A172 (cell line): ENCODE measurements around the gene SNPH. TPM values are rescaled to one million over a fixed set of nuclear protein-coding genes. Genes with fewer than 3 reads are reported as not detected.
"Not testable (repeated sequence)": the region's sequence is repeated elsewhere in the genome, so short reads cannot be mapped to it uniquely, and the experiment has no call there.

Experiments
- DNase-seq: peaks from one replicate; pipeline ENCODE4 v3.0.0-alpha.2; 2015; ENCODE audit warnings: low spot score
- total RNA-seq: library from RNA; depleted of rRNA; stranded (reverse); fragments of >200 nt; shearing (Covaris generic); gene quantifications from 2 replicates; pipeline ENCODE4 v1.2.3, GENCODE V29; 2014; rRNA removed

The SNPH gene
- total RNA-seq, 1 experiment from 2014 or later = 13.9 TPM

DNA sequence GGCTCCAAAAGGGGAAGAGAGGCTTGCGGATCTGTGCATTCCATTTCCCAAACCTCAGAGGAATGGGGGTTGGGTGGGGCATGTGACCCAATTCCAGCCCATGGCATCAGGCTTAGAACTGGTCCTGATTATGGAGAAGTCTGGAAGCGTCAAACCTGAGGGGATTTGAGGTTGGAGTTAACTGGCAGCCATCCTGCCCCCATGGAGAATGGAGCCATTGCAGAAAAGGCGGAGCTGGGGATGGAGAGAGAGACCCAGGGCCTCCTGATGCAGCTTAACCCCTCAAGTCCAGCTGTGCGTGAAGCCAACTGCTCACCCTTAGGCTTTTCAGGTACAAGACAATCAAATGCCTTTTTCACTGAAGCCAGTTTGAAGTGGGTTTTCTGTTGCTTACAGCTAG lies 72.7 kb downstream of the SNPH start:
- no peak for DNase-seq

DNA sequence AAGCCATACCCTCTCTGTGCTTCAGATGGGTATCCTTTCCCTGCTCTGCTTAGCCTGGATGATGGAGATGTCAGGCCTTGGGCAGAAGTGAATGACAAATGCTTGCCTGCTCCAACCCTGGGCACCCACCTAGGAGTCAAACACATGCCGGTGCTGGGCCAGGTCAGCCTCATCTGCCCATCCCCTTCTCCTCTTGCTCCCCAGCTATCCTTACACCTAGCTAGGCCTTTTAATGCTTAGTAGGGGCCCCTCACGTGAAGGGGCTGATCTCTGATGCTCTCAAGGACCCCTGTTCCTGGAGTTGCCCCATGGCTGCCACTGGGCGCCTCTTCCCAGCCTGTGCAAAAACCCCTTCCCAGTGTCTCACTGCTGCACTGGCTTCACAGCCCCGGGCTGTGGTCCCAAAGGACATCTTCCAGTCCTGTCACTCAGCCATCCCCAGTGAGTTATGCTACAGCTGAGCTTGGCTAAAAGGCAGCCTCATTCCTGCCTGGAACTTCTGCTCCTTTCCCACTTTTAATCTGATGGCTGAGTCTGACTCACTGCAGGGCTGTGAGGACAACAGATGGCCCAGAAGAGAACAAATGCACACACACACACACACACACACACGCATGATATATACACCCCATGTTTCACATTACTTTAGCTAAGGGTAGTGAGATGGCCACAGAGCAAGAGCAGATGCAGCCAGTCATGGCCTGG lies 75.6 kb downstream of the SNPH start:
- DNase-seq = no peak

DNA sequence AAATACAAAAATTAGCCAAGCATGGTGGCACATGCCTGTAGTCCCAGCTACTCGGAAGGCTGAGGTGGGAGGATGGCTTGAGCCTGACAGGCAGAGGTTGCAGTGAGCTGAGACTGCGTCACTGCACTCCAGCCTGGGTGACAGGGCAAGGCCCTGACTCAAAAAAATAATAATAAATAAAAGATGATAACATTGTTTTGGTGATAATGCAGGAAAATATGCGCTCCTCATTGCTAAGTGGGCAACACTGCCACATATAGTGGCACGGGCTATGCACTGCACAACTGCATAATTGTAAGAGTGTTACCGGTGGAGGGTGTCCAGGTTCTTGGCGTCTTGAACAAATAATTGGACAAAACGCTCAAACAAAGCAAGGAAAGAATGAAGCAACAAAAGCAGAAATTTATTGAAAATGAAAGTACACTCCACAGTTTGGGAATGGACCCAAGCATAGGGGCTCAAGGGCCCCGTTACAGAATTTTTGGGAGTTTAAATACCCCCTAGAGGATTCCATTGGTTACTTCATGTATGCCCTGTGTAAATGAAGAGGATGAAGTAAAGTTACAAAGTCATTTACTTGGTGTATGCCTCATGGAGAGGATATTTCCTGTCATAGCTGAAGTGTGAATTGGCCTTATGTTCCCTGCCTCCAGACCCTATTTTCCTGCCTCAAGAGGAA lies 77.5 kb downstream of the SNPH start:
- not testable (repeated sequence) for DNase-seq

- DNase-seq = no peak
Measured at GRCh38 chr20:1345030-1345755, 79.1 kb downstream of the SNPH start.

DNA sequence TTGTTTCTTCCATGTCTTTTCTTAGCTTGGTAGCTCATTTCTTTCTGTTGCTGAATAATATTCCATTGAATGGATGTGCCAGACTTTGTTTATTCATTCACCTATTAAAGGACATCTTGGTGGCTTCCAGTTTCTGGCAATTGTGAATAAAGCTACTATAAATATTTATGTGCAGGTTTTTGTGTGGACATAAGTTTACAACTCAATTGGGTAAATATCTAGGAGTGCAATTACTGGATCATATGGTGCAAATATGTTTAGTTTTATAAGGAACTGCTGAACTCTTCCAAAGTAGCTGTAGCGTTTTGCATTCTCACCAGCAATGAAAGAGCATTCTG lies 79.6 kb downstream of the SNPH start:
- DNase-seq = no peak

DNA sequence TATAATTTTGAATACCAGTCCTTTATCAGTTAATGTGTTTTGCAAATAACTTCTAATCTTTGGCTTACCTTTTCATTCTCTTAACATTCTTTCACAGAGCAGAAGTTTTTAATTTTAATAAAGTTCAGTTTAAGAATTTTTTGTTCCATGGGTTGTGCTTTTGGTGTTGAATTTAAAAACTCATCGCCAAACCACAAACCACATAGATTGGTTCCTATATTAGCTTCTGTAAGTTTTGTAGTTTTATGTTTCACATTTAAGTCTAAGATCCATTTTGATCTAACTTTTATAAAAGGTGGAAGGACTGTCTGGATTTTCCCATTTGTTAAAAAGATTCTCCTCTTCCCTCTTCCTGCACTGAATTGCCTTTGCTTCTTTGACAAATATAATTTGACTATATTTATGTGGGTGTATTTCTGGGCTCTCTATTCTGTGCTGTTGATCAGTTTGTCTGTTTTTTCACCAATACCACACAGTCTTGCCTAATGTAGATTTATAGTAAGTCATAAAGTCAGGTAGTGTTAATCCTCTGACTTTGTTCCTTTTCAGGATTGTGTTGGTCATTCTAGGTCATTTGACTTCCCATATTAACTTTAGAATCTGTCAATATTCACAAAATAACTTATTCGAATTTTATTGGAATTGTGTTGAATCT lies 80.3 kb downstream of the SNPH start:
- DNase-seq = no peak

GRCh38 chr20:1353956-1354355 lies 87.9 kb downstream of the SNPH start:
- DNase-seq = no peak

DNA sequence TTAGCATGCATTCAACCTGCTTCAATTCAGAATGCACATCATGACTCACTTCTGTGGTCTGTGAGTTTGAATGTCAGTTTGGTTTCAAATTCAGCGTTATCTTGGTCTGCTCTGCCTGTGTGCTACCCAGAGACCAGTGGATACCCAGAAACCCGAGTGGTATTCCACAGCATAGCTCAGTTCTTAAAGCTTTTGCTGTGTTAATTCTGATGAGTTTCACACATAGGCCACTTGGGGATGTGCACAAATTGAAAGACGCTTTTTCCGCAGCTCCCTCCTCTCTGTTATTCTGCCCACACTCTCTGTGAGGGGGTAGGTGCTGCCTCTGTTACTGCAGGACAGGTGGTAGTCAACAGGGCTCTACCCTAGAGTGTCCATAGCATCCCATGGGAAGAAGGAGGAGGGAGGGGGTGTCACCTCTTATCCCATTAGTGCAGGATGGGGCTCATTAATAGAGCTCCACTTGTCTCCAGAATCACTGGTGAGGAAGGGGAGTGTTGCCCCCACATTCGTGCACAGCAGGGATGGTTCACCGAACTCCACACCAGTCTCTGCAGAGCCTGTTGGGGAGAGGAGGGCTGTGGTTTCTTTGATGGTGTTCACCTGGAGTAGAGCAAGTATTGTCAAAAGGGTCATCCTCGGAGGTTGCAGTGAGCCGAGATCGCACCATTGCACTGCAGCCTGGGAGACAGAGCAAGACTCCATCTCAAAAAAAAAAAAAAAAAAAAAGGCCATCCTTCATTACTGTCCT lies 92.0 kb downstream of the SNPH start:
- DNase-seq = peak; percentile 69

Other genes with a start within 250 kb of the SNPH start
- 63.9 and 90.5 TPM in 2 replicates for gene PSMF1, start 147.7 kb upstream of the SNPH start, total RNA-seq
- 0.67 and 0.72 TPM in 2 replicates for gene TMEM74B, start 81.3 kb upstream of the SNPH start, total RNA-seq
- not detected in 2 replicates for gene C20orf202, start 62.8 kb upstream of the SNPH start, total RNA-seq
- 0.07 and 0.90 TPM in 2 replicates for gene RAD21L1, start 40.2 kb upstream of the SNPH start, total RNA-seq
- 1.8 and 2.6 TPM in 2 replicates for gene SDCBP2, start 62.8 kb downstream of the SNPH start, total RNA-seq
- 149 and 200 TPM in 2 replicates for gene FKBP1A, start 126.8 kb downstream of the SNPH start, total RNA-seq
- gene NSFL1C, start 200.6 kb downstream of the SNPH start, total RNA-seq = 66.3 and 81.6 TPM in 2 replicates
- gene SIRPB2, start 225.1 kb downstream of the SNPH start, total RNA-seq = not detected in 2 replicates